GM12801 (cell line): ENCODE results near the gene TAF10.

Experiments used
- CTCF ChIP-seq: IDR thresholded peaks from one replicate; pipeline ENCODE4 v1.5.1; 2011; ENCODE audit warnings: control low read depth; ENCODE audit not compliant: insufficient read length; ENCODE audit errors: extremely low read depth

TAF10 gene

GRCh38 chr11:6626971-6627761 is 15.2 kb upstream of the TAF10 start:
- TF ChIP-seq CTCF = no peak

GRCh38 chr11:6625832-6626420 is 13.9 kb upstream of the TAF10 start:
- no peak for TF ChIP-seq CTCF

GRCh38 chr11:6625156-6625831 is 13.3 kb upstream of the TAF10 start:
- TF ChIP-seq CTCF = no peak

GRCh38 chr11:6623391-6624363 is 11.7 kb upstream of the TAF10 start:
- no peak for TF ChIP-seq CTCF

GRCh38 chr11:6622261-6623171 is 10.5 kb upstream of the TAF10 start:
- no peak for TF ChIP-seq CTCF

GRCh38 chr11:6621711-6622211 is 9.7 kb upstream of the TAF10 start:
- no peak for TF ChIP-seq CTCF
